HG03571 (cell line): Measurements from ENCODE around the gene KRT14.
"Not testable (repeated sequence)": the region's sequence is repeated elsewhere in the genome, so short reads cannot be mapped to it uniquely, and the experiment has no call there.

Experiments used
- ATAC-seq: cut with Tn5 transposase; IDR thresholded peaks from one replicate; pipeline ENCODE4 v1.9.1; 2021; ENCODE audit not compliant: unreplicated experiment

KRT14 gene

GRCh38 chr17:41548844-41549595 lies 37.7 kb downstream of the KRT14 start:
- no peak for ATAC-seq

GRCh38 chr17:41547921-41548843 lies 38.5 kb downstream of the KRT14 start:
- ATAC-seq, result no peak

- ATAC-seq, result no peak
These were observed 39.3 kb downstream of the KRT14 start for GRCh38 chr17:41547378-41547841.

- no peak for ATAC-seq
These were observed 39.9 kb downstream of the KRT14 start for GRCh38 chr17:41546819-41547218.

DNA sequence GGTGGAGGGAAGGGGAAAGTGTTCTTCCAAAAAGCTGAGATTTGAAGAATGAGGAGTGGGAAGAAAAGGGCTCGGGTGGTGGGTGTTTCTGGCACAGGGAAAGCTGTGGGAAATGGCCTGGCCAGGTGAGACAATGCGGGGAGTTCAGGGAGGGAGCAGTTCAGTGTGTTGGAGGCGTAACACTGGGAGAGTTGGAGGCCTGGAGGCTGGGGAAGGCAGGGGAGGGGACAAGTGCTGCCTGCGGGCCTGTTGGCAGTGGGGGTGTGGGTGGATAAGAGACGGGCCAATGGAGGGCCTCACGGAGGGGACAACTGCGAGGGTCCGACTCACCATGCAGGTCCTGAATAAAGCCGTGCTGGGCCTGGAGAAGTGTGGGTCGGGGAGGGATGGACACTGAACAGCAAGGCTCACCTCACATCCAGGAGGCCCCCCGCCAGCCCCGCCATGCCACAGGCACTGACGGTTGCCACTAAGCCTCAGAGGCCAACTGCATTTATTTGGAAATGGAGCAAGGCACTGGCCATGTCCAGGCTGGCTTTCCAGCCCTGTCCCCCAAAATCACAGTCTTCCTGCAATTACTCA lies 40.8 kb downstream of the KRT14 start:
- no peak for ATAC-seq

DNA sequence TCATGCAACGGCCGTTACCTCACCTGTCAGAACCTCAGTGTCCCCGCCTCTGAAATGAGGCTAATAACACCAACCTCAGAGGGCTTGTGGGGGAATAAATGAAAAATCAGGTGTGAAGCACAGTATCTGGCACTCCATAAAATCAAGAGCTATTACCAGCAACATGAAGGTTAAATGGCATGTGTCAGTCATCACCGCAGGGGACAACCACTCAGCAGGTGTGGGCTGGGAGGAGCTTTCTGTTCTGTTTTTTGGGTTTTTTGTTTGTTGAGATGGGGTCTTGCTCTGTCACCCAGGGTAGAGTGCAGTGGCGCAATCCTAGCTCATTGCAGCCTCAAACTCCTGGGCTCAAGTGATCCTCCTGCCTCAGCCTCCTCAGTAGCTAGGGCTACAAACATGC lies 41.8 kb downstream of the KRT14 start:
- ATAC-seq, result no peak

DNA sequence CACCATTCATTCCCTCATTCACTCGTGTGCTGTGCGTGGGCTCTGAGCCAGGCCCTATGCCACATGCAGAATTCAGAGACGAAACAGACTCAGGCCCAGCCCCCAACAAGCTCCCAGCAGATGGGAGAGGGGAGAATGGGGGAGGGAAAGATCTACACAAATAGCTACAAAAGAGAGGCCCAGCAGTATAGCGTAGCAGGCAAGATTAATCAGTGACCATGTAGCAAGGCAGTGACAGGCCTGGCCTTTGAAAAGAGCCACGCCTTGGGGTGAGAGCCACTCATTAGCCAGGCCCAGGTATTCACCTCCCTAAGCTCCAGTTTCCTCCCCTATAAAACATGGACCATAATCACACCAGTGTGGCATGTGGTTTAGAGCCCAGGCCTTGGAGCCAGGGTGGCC lies 42.2 kb downstream of the KRT14 start:
- no peak for ATAC-seq

DNA sequence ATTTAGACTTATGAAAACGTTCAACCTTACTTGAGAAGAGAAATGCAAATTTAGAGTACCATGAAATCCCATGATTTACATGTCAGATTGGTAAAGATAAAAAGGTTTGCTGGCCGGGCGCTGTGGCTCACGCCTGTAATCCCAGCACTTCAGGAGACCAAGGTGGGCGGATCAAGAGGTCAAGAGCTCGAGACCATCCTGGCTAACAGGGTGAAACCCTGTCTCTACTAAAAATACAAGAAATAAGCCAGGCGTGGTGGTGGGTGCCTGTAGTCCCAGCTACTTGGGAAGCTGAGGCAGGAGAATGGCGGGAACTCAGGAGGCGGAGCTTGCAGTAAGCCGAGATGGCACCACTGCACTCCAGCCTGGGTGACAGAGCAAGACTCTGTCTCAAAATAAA lies 43.9 kb downstream of the KRT14 start:
- ATAC-seq, result not testable (repeated sequence)

GRCh38 chr17:41542357-41542756 lies 44.3 kb downstream of the KRT14 start:
- no peak for ATAC-seq

DNA sequence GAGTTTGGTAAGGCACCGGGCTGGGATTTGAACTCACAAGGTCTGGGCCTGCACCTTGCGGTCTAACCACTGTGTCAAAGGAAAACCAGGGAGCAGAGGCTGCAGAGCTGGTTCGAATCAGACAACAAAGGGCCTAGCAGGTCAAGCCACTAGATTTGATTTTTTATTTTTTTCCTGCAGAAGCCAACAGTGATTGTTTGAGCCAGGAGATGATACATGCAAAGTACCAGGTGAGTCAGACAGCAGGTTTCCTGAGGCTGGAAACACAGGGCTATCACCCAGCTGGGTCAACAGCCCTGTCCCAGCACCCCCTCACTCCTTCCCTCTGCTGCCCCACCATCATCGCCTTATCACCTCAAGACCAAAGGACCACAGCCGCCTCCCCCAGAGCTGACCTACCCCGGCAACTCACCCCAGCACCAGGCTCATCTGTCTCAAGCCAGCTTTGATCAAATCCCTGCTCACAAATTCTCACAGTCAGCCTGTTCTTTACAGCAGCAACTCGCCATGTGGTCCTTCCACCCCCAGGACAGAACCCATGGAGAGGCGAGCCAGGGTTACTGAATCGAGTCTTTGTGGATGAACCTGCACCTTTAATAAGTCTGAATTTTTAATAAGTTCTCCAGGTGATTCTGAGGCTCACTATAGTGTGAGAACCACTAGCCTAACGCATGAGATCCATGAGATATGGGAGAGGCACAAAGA lies 45.6 kb downstream of the KRT14 start:
- ATAC-seq, result no peak

- ATAC-seq, result no peak
These were observed 46.6 kb downstream of the KRT14 start for GRCh38 chr17:41539979-41540701.

- no peak for ATAC-seq
These were observed 47.6 kb downstream of the KRT14 start for GRCh38 chr17:41539071-41539492.

DNA sequence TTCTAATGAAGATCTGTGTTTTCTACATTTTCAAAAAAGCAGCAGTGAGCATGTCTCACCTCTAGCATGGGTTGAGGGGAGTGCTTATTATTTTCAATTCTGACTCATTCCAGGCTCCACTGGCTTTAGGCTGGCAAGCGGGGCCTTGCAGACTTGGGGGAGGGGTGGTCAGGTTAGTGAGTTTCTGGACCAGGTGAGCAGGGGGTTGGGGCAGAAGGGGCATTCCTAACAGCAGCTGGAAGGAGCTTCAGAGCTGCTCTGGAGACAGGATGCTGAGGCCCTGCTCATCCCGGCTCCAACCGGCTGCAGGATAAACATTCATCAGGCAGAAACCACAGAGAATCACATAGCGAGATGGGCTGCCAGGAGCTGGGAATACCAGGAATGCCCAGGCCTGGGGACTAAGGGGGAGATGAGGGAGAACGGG lies 48.1 kb downstream of the KRT14 start:
- no peak for ATAC-seq

- ATAC-seq, result no peak
These were observed 48.7 kb downstream of the KRT14 start for GRCh38 chr17:41537990-41538389.

GRCh38 chr17:41537614-41537954 lies 49.1 kb downstream of the KRT14 start:
- no peak for ATAC-seq

GRCh38 chr17:41536741-41537613 lies 49.7 kb downstream of the KRT14 start:
- ATAC-seq, result no peak

- ATAC-seq, result no peak
These were observed 50.8 kb downstream of the KRT14 start for GRCh38 chr17:41535764-41536481.

GRCh38 chr17:41534899-41535546 lies 51.7 kb downstream of the KRT14 start:
- ATAC-seq, result no peak
